Activated T-cell treated with anti-CD3 and anti-CD28 coated beads, Interleukin-2, amount 50 U/mL, for 72 hours (primary cell): ENCODE results near the gene PTS. TPM values are rescaled to one million over a fixed set of nuclear protein-coding genes. Genes with fewer than 3 reads are reported as not detected.

Source experiments
- ATAC-seq, 2 donors: fragments of 150-1000 bp; cut with Tn5 transposase; replicated peaks in 1 of 2; 2 replicates each; pipeline ENCODE4 v1.10.0; 2021; ENCODE audit warnings: moderate library complexity in 2 of 2, mild to moderate bottlenecking in 1 of 2
- DNase-seq, 2 donors: peaks; one replicate each; pipeline ENCODE4 v3.0.0; 2021 to 2022; ENCODE audit warnings: mixed read lengths in 1 of 2
- H3K27ac Mint-ChIP-seq: one replicate; pipeline ENCODE4 v1.8.0; 2022; ENCODE audit warnings: mild to moderate bottlenecking, moderate library complexity, mixed read lengths
- H3K27me3 Mint-ChIP-seq: one replicate; pipeline ENCODE4 v1.8.0; 2022; ENCODE audit warnings: low read depth, mixed read lengths
- H3K36me3 Mint-ChIP-seq, 2 donors: one replicate each; pipeline ENCODE4 v1.8.0; 2022; ENCODE audit warnings: mixed read lengths in 2 of 2, mild to moderate bottlenecking in 1 of 2; ENCODE audit not compliant: insufficient read depth in 2 of 2
- H3K4me1 Mint-ChIP-seq: one replicate; pipeline ENCODE4 v1.8.0; 2022; ENCODE audit warnings: low read depth, mixed read lengths
- H3K4me3 Mint-ChIP-seq, 2 donors: one replicate each; pipeline ENCODE4 v1.8.0; 2022; ENCODE audit warnings: mild to moderate bottlenecking in 2 of 2, mixed read lengths in 2 of 2, moderate library complexity in 2 of 2
- H3K9me3 Mint-ChIP-seq, 2 donors: one replicate each; pipeline ENCODE4 v1.8.0; 2022; ENCODE audit warnings: mixed read lengths in 2 of 2
- total RNA-seq, 2 donors: library from RNA; stranded (reverse); gene quantifications; one replicate each; pipeline ENCODE4 v1.2.3, GENCODE V29; 2022

Gene PTS
- total RNA-seq, 2 donors from 2014 or later: 28.7 to 28.9 TPM

DNA sequence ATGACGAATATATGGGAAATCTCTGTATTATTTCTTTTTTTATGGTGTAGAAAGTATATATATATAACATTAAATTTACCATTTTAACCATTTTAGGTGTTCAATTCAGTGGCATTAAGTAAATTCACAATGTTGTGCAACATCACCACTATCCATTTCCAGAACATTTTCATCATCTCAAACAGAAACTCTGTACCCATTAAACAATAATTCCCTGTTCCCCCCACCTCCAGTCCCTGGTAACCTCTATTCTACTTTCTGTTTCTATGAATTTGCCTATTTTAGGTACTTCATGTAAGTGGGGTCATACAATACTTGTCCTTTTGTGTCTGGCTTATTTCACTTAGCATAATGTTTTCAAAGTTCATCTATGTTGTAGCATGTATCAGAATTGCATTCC is 15.3 kb upstream of the PTS start:
- H3K36me3 Mint-ChIP-seq: no peaks in the 10 kb centered on the region
- no peaks in the 10 kb centered on the region for H3K9me3 Mint-ChIP-seq
- no peak overlapping the region for H3K27ac Mint-ChIP-seq
- ATAC-seq (no peak), DNase-seq (no peak)
- no peaks in the 10 kb centered on the region for H3K27me3 Mint-ChIP-seq
- H3K4me3 Mint-ChIP-seq: no peak overlapping the region
- H3K4me1 Mint-ChIP-seq: no peaks in the 10 kb centered on the region

DNA sequence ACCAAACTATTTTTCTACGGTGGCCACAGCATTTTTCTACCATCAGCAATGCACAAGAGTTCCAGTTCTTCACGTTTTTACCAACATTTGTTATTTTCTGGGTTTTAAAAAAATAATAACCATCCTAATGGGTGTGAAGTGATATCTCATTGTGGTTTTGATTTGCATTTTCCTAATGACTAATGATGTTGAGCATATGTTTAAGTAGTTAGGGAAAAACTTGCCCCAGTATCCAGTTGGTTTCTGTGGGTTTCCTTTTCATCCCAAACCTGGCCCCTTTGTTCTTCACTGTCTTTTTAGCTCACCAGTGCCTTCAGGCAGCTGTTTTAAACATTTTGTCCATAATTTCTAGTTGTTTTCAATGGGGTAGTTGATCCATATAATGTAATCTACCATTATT is 14.7 kb upstream of the PTS start:
- no peaks in the 10 kb centered on the region for H3K9me3 Mint-ChIP-seq
- H3K4me1 Mint-ChIP-seq: no peaks in the 10 kb centered on the region
- peak overlapping the region in 1 of 2 donors; percentile 20 for H3K4me3 Mint-ChIP-seq
- ATAC-seq (no peak), DNase-seq (no peak)
- H3K36me3 Mint-ChIP-seq: no peaks in the 10 kb centered on the region
- no peaks in the 10 kb centered on the region for H3K27me3 Mint-ChIP-seq
- H3K27ac Mint-ChIP-seq: no peak overlapping the region

DNA sequence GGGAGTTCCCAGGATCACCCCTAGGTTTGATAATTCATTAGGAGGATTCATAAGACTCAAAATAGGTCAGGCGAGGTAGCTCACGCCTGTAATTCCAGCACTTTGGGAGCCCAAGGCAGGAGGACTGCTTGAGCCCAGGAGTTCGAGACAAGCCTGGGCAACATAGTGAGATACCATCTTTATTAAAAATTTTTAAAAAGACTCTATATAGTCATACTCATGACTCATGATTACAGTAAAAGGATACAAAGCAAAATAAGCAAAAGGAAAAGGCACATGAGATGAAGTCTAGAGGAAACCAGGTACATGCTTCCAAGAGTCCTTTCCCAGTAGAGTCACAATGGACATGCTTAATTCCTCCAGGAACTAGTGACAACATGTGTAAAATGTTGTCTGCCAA is 13.9 kb upstream of the PTS start:
- ATAC-seq (no peak), DNase-seq (no peak)
- Mint-ChIP-seq H3K4me1 (no peaks in the 10 kb centered on the region), H3K4me3 (no peak overlapping the region), H3K9me3 (no peaks in the 10 kb centered on the region), H3K27me3 (no peaks in the 10 kb centered on the region), H3K36me3 (no peaks in the 10 kb centered on the region), H3K27ac (no peak overlapping the region)

DNA sequence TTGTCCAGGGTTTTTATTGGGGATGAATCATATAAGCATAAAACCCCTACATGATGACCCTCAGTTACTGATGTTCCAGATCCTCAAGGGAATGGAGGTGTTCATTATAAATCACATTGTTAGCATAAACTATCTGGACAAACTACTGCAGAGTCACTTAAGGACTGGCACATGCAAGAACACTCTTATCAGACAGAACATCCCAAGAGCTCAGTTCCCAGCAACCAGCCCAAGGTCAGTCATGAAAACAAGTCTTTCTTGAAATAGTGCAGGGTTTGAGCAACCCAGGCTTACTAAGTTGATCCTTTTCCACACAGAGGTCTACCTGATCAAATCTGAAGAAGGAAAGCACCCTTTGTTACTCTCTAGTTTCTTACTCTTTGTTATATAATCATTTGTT is 13.5 kb upstream of the PTS start:
- no peaks in the 10 kb centered on the region for H3K27me3 Mint-ChIP-seq
- no peak overlapping the region for H3K27ac Mint-ChIP-seq
- no peaks in the 10 kb centered on the region for H3K4me1 Mint-ChIP-seq
- ATAC-seq (no peak), DNase-seq (no peak)
- H3K9me3 Mint-ChIP-seq: no peaks in the 10 kb centered on the region
- no peak overlapping the region for H3K4me3 Mint-ChIP-seq
- H3K36me3 Mint-ChIP-seq: no peaks in the 10 kb centered on the region

DNA sequence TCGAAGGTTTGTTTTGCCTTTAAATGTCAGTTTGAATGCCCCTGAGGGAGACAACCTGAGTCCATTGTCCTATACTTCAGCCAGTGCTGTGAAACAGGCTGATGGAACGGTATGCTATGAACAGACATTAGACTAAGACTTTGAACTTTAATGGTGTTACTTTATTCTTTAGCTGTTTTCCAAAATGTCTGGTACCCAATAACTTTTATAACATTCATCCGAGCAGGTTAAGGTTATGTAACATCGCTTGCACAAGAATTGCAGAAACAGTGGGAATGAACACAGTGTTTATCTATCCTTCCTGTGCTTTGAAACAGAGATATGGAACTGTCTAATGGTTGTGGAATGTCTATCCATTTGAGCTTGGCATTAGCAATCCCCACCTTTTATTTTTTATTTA is 12.5 kb upstream of the PTS start:
- ATAC-seq (no peak), DNase-seq (no peak)
- no peak overlapping the region for H3K4me3 Mint-ChIP-seq
- H3K36me3 Mint-ChIP-seq: no peaks in the 10 kb centered on the region
- H3K9me3 Mint-ChIP-seq: no peaks in the 10 kb centered on the region
- H3K27me3 Mint-ChIP-seq: no peaks in the 10 kb centered on the region
- no peak overlapping the region for H3K27ac Mint-ChIP-seq
- no peaks in the 10 kb centered on the region for H3K4me1 Mint-ChIP-seq

DNA sequence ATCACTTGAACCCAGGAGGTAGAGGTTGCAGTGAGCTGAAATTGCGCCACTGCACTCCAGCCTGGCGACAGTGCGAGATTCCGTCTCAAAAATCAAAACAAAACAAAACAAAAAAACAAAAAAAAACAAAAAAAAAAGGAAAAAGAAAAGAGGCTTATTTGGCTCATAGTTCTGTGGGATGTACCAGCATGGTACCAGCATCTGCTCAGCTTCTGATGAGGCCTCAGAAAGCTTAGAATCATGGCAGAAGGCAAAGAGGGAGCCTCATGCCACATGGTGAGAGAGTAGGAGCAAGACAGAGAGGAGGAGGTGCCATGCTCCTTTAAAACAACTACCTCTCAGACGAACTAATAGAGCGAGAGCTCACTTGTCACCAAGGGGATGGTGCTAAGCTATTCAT is 10.6 kb upstream of the PTS start:
- ATAC-seq (no peak), DNase-seq (no peak)
- no peak overlapping the region for H3K27ac Mint-ChIP-seq
- no peaks in the 10 kb centered on the region for H3K36me3 Mint-ChIP-seq
- no peaks in the 10 kb centered on the region for H3K27me3 Mint-ChIP-seq
- no peaks in the 10 kb centered on the region for H3K4me1 Mint-ChIP-seq
- no peak overlapping the region for H3K4me3 Mint-ChIP-seq
- H3K9me3 Mint-ChIP-seq: no peaks in the 10 kb centered on the region

DNA sequence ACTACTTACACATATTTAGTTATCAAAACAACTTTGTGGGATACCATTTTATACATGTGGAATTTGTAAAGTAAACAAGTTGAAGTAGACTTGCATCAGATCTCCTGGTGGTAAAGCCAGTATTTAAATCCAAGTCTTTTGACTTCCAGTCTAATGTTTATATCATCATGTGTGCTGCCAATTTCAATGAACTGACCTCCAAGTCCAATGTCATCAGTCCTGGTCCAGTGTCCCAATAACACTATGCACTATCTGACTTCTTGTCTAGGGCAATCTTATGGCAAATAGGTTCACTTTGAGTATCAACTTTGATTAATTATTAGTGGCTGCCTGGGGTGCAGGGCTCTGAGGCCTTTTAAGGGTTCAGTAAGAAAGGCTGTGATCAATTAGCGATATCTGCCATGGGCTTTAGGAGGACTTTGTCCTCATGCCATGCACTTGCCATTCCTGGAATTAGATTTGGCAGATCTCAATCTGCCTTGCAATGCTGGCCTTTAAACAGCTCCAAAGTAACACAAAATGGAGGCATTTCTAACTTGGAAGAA is 9.6 kb upstream of the PTS start:
- no peak overlapping the region for H3K4me3 Mint-ChIP-seq
- no peaks in the 10 kb centered on the region for H3K9me3 Mint-ChIP-seq
- no peaks in the 10 kb centered on the region for H3K4me1 Mint-ChIP-seq
- no peak overlapping the region for H3K27ac Mint-ChIP-seq
- H3K27me3 Mint-ChIP-seq: no peaks in the 10 kb centered on the region
- DNase-seq: no peak
- H3K36me3 Mint-ChIP-seq: no peaks in the 10 kb centered on the region
- no peak for ATAC-seq

DNA sequence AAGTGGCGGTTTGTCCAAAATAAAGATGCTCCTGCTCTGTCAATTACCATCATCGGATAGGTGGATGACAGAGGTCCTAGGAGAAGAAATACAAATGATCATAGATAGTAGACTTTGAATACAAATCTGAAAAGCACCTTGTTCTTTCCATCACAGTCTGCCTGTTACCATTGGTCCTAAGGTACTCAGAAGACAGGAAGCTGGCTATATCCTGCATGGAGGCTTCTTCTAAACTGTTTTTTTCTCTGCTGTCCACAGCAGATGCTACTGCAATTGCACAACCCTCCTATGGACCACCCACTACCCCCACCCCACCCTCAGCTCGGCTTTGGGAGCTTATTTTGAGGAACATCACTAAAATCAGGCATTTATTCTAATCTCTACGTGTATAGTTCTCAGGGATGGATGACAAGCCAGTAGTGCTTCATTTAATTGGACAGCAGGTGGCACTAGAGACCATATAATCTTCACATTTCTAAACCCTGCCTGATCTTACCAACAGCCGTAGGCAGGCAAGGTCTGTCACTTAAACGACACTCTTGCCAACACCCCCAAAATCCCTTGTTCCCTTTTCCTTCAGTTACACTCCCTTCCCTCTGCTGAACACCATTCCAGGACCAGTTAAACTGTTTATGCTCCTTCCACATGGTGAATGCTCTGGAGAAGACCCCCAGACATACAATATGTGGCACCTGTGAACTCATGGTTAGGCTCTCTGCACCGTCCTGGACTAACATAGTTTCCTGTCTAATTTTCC is 6.6 kb upstream of the PTS start:
- H3K4me3 Mint-ChIP-seq: no peak overlapping the region
- no peaks in the 10 kb centered on the region for H3K27me3 Mint-ChIP-seq
- no peaks in the 10 kb centered on the region for H3K36me3 Mint-ChIP-seq
- DNase-seq: peak; percentile 27 to 49
- H3K27ac Mint-ChIP-seq: no peak overlapping the region
- ATAC-seq: peak; percentile 98 to 99
- H3K4me1 Mint-ChIP-seq: no peaks in the 10 kb centered on the region
- H3K9me3 Mint-ChIP-seq: no peaks in the 10 kb centered on the region

DNA sequence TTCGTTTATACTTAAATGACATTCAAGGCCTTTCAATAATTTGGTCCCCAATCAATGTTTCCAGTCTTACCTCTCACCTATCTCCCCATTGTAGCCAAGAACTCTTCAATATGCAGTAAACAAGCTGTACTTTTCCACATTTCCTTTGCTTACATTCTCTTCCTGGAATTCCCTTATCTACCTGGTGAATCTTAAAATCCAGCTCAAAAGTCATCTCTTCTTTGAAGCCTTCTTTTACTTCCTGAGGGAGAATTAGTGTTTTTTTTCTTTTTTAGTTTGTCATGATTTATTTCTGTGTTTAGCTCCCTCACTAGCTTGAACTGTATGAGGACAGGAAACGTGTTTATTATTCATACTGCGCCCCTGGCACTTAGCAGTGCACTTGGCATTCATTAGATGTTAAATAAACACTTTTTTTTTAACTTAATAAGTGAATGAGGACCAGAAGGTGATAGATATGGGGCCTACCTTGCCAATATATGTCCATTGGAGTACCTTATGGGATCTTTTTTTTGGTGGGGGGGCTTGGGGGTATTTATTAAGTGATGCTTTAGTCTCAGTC is 4.9 kb upstream of the PTS start:
- Mint-ChIP-seq H3K4me3 (no peak overlapping the region), H3K4me1 (no peaks in the 10 kb centered on the region), H3K27ac (no peak overlapping the region), H3K9me3 (no peaks in the 10 kb centered on the region), H3K36me3 (no peaks in the 10 kb centered on the region), H3K27me3 (no peaks in the 10 kb centered on the region)
- no peak for DNase-seq
- no peak for ATAC-seq

DNA sequence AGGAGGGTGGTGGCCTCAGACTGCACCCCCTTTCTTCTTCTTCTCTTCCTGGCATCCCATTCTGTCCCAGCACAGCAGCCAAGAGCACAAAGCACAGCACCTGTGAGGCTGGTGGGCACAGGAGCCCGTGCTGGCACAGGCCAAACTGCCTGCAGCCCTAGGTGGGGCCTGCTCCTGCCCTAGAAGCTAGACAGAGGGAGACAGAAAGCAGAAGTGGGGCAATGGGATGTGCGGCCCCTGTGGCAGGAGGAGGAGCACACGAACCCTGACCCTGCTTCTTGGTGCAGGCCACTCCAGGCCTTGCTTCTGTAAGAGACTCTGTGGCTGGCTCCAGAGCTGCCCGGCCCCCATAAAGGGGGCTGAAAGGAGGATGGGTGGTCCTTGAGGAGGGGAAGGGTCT is 3.9 kb upstream of the PTS start:
- H3K27ac Mint-ChIP-seq: no peak overlapping the region
- no peaks in the 10 kb centered on the region for H3K27me3 Mint-ChIP-seq
- no peaks in the 10 kb centered on the region for H3K36me3 Mint-ChIP-seq
- H3K9me3 Mint-ChIP-seq: no peaks in the 10 kb centered on the region
- ATAC-seq: no peak
- peaks cover 4% of the 10 kb centered on the region for H3K4me1 Mint-ChIP-seq
- H3K4me3 Mint-ChIP-seq: no peak overlapping the region
- DNase-seq: no peak

DNA sequence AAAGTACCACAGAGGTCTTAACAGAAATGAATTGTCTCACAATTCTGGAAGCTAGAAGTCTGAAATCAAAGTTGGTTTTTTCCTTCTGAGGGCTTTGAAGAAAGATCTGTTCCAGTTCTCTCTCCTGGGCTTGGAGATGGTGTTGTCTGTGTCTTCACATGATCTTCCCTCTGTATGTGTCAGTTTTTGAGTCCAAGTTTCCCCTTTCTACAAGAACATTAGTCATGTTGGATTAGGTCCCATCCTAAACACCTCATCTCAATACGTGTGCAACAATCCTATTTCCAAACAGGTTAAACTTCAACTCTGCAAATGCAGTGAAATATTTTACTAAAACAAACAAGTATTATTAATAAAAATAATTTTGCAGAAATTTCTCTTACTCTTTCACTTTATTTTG is 3.1 kb upstream of the PTS start:
- Mint-ChIP-seq H3K36me3 (no peaks in the 10 kb centered on the region), H3K4me3 (no peak overlapping the region), H3K27ac (no peak overlapping the region), H3K4me1 (peaks cover 12% of the 10 kb centered on the region), H3K9me3 (no peaks in the 10 kb centered on the region), H3K27me3 (no peaks in the 10 kb centered on the region)
- DNase-seq: no peak
- ATAC-seq: no peak

DNA sequence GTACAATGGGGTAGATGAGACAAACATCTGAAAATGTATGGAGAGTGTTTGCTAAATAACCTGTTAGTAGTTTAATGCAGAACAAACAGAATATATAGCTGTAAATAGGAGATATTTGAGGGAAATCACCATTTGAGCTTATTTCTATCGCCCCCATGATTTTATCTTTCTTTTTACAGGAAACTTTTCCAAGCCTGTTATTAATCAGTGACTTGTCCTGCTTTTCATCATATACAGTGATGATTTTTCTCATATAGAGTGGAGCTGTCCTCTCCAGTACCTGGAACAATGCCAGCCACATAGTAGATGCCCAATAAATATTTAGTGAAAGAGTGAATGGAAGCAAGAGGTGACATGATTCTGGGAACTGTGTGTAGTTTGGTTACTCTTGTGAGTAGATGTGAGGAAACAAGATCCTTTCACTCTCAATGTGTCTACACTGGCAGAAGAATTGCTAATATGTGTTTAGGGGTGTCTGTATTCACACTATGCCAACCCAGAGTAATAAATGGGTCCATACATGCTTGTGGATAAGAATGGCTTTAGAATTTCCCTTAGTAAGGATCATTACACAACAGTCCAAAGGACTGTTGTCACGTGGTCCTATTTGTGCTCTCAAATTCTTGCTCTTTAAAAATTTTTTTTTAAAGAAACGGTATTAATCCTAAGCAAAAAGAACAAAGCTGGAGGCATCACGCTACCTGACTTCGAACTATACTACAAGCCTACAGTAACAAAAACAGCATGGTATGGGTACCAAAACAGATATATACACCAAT is 2.3 kb upstream of the PTS start:
- peaks cover 0 to 7% of the 10 kb centered on the region in 2 donors for H3K36me3 Mint-ChIP-seq
- ATAC-seq: no peak
- no peaks in the 10 kb centered on the region for H3K27me3 Mint-ChIP-seq
- H3K4me3 Mint-ChIP-seq: peak overlapping the region in 1 of 2 donors; percentile 53
- no peaks in the 10 kb centered on the region for H3K9me3 Mint-ChIP-seq
- H3K4me1 Mint-ChIP-seq: peaks cover 17% of the 10 kb centered on the region
- no peak for DNase-seq
- H3K27ac Mint-ChIP-seq: no peak overlapping the region

DNA sequence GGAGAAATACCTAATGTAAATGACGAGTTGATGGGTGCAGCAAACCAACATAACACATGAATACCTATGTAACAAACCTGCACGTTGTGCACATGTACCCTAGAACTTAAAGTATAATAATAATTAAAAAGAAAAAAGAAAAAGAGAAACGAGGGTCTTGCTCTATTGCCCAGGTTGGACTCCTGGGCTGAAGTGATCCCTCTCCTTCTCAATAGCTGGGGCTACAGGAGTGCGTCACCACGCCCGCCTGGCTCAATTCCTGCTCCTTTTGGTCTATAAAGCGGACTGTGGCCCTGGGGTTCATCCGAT is 521 bp upstream of the PTS start:
- Mint-ChIP-seq H3K27me3 (no peaks in the 10 kb centered on the region), H3K4me1 (peaks cover 17% of the 10 kb centered on the region), H3K36me3 (peaks cover 0 to 8% of the 10 kb centered on the region in 2 donors), H3K27ac (peak overlapping the region; percentile 87), H3K4me3 (peak overlapping the region; percentile 88 to 89), H3K9me3 (no peaks in the 10 kb centered on the region)
- no peak for ATAC-seq
- no peak for DNase-seq
